ENCODE results near the gene KCNJ6. TPM values are rescaled to one million over a fixed set of nuclear protein-coding genes. Genes with fewer than 3 reads are reported as not detected.

Gene KCNJ6
- total RNA-seq, 2 experiments from 2014 or later = not detected

- intact Hi-C loops (cut with micrococcal nuclease; ENCODE audit: unreplicated experiment) = no loop called here
- H2AFZ ChIP-seq (ENCODE audit: low read length) = no peak overlapping the region
Measured at GRCh38 chr21:37688952-37689659, 227.2 kb downstream of the KCNJ6 start.

GRCh38 chr21:37686991-37687810, 229.1 kb downstream of the KCNJ6 start:
- H3K4me3 ChIP-seq (ENCODE audit: low read depth, low read length, poor library complexity, severe bottlenecking) = no peak overlapping the region
- DNase-seq (ENCODE audit: low spot score) = no peak
- H3K9me3 ChIP-seq (ENCODE audit: low read length) = no peaks in the 10 kb centered on the region
- no peak for TF ChIP-seq EZH2phosphoT487 (IDR thresholded peaks at IDR 0.05; ENCODE audit: borderline replicate concordance, low read depth, low read length)
- no peak for TF ChIP-seq CTCF (conservative IDR thresholded peaks at IDR 0.05; ENCODE audit: low read length)
- no peaks in the 10 kb centered on the region for H3K36me3 ChIP-seq (ENCODE audit: insufficient read depth, low read length)
- no peaks in the 10 kb centered on the region for H3K9me2 ChIP-seq (ENCODE audit: insufficient read depth, low read length)
- BruUV-seq (replicated peaks) = no TSS peak
- intact Hi-C loops (cut with micrococcal nuclease; ENCODE audit: unreplicated experiment) = no loop called here
- no peak overlapping the region for H3K27ac ChIP-seq (ENCODE audit: low read depth, low read length, poor library complexity, severe bottlenecking)
- H3K79me2 ChIP-seq (ENCODE audit: insufficient read depth, low read depth, low read length) = no peaks in the 10 kb centered on the region
- no peak overlapping the region for H3K4me2 ChIP-seq (ENCODE audit: low read length)
- no peaks in the 10 kb centered on the region for H4K20me1 ChIP-seq (ENCODE audit: insufficient read depth, low read length)
- POLR2A ChIA-PET = no interaction called here
- H3K4me1 ChIP-seq (ENCODE audit: insufficient read depth, low read length, poor library complexity, severe bottlenecking) = no peaks in the 10 kb centered on the region
- CTCF ChIA-PET (ENCODE audit: unreplicated experiment) = no interaction called here
- no peak overlapping the region for H2AFZ ChIP-seq (ENCODE audit: low read length)

More at GRCh38 chr21:37688952-37689659, 227.2 kb downstream of the KCNJ6 start:
- no peak for TF ChIP-seq CTCF (conservative IDR thresholded peaks at IDR 0.05; ENCODE audit: low read length)
- TF ChIP-seq EZH2phosphoT487 (IDR thresholded peaks at IDR 0.05; ENCODE audit: borderline replicate concordance, low read depth, low read length) = no peak
- H3K36me3 ChIP-seq (ENCODE audit: insufficient read depth, low read length) = no peaks in the 10 kb centered on the region
- no peaks in the 10 kb centered on the region for H3K9me3 ChIP-seq (ENCODE audit: low read length)
- CTCF ChIA-PET (ENCODE audit: unreplicated experiment) = no interaction called here
- H3K27ac ChIP-seq (ENCODE audit: low read depth, low read length, poor library complexity, severe bottlenecking) = no peak overlapping the region
- H3K4me1 ChIP-seq (ENCODE audit: insufficient read depth, low read length, poor library complexity, severe bottlenecking) = no peaks in the 10 kb centered on the region
- H3K9me2 ChIP-seq (ENCODE audit: insufficient read depth, low read length) = no peaks in the 10 kb centered on the region
- H3K4me3 ChIP-seq (ENCODE audit: low read depth, low read length, poor library complexity, severe bottlenecking) = no peak overlapping the region
- no peaks in the 10 kb centered on the region for H4K20me1 ChIP-seq (ENCODE audit: insufficient read depth, low read length)
- BruUV-seq (replicated peaks) = no TSS peak
- H3K79me2 ChIP-seq (ENCODE audit: insufficient read depth, low read depth, low read length) = no peaks in the 10 kb centered on the region
- POLR2A ChIA-PET = no interaction called here
- no peak overlapping the region for H3K4me2 ChIP-seq (ENCODE audit: low read length)
- DNase-seq (ENCODE audit: low spot score) = no peak

GRCh38 chr21:37684547-37684946, 231.7 kb downstream of the KCNJ6 start:
- Histone ChIP-seq H3K4me3 (ENCODE audit: low read depth, low read length, poor library complexity, severe bottlenecking) (no peak overlapping the region), H3K9me3 (ENCODE audit: low read length) (no peaks in the 10 kb centered on the region), H3K79me2 (ENCODE audit: insufficient read depth, low read depth, low read length) (no peaks in the 10 kb centered on the region), H3K4me2 (ENCODE audit: low read length) (no peak overlapping the region), H2AFZ (ENCODE audit: low read length) (no peak overlapping the region), H4K20me1 (ENCODE audit: insufficient read depth, low read length) (no peaks in the 10 kb centered on the region), H3K27ac (ENCODE audit: low read depth, low read length, poor library complexity, severe bottlenecking) (no peak overlapping the region), H3K4me1 (ENCODE audit: insufficient read depth, low read length, poor library complexity, severe bottlenecking) (no peaks in the 10 kb centered on the region), H3K36me3 (ENCODE audit: insufficient read depth, low read length) (no peaks in the 10 kb centered on the region), H3K9me2 (ENCODE audit: insufficient read depth, low read length) (no peaks in the 10 kb centered on the region)
- no TSS peak for BruUV-seq (replicated peaks)
- ChIA-PET POLR2A (no interaction called here), CTCF (ENCODE audit: unreplicated experiment) (no interaction called here)
- DNase-seq (ENCODE audit: low spot score) = no peak
- intact Hi-C loops (cut with micrococcal nuclease; ENCODE audit: unreplicated experiment) = no loop called here
- TF ChIP-seq CTCF (conservative IDR thresholded peaks at IDR 0.05; ENCODE audit: low read length) (no peak), EZH2phosphoT487 (IDR thresholded peaks at IDR 0.05; ENCODE audit: borderline replicate concordance, low read depth, low read length) (no peak)
